Epithelial cell of prostate (primary cell): ENCODE data around the gene ALG6.
A peak's percentile ranks its signal among the peaks of the same experiment; 100 is the strongest.

Experiments used
- DNase-seq: peaks from one replicate; pipeline ENCODE4 v3.0.0-alpha.2; 2011; ENCODE audit warnings: low read depth, low spot score
- H3K27ac ChIP-seq: fragments of 450-650 bp; 2 replicates; pipeline ENCODE4 v1.5.1; 2017; ENCODE audit warnings: mild to moderate bottlenecking

Gene ALG6

DNA sequence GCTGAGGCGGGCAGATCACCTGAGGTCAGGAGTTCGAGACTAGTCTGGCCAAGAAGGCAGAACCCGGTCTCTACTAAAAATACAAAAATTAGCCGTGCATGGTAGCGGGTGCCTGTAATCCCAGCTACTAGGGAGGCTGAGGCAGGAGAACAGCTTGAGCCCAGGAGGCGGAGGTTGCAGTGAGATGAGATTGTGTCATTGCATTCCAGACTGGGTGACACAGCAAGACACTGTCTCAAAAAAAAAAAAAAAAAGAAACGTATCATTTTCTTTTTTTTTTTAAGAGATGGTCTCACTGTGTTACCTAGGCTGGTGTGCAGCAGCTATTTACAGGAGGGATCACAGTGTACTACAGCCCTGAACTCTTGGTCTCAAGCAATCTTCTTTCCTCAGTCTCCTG, 108.3 kb downstream of the ALG6 start:
- no peak for DNase-seq
- no peak overlapping the region for H3K27ac ChIP-seq

DNA sequence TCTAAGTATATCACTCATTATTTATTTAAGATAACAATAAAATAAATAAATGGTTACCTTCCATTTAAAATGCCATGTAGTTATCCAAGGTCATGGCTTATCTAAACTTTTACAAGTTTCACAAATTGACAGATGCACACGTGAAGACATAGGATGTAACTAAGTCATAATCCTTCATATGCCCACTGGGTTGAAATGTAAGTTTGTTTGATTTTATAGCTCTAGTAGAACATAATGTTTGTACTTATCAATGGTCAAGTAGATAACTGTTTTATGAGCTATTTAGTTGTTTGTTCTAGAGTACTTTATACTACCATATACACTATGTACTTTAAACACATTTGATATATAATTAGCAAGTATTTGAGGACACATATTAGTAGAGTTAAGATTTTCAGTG, 112.6 kb downstream of the ALG6 start:
- no peak for DNase-seq

DNA sequence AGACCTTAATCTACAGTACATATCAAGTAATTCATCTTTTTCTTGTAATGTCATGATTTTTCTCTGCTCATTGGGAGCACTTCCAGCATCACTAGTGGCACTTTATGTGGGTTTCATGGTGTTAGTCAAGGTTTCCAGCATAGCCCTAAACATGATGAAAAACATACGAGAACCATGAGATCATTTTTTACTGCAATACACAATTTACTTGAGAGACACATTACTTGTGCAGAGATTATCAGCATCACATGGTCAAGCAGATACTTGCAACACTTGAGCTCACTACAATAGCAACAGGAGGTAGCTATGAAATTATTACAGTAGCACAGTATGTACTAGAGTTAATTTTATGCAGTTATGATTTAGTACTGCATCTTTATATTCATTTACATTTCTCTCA, 119.2 kb downstream of the ALG6 start:
- no peak overlapping the region for H3K27ac ChIP-seq
- DNase-seq: no peak

More for the DNA sequence above, 112.6 kb downstream of the ALG6 start:
- H3K27ac ChIP-seq: no peak overlapping the region

DNA sequence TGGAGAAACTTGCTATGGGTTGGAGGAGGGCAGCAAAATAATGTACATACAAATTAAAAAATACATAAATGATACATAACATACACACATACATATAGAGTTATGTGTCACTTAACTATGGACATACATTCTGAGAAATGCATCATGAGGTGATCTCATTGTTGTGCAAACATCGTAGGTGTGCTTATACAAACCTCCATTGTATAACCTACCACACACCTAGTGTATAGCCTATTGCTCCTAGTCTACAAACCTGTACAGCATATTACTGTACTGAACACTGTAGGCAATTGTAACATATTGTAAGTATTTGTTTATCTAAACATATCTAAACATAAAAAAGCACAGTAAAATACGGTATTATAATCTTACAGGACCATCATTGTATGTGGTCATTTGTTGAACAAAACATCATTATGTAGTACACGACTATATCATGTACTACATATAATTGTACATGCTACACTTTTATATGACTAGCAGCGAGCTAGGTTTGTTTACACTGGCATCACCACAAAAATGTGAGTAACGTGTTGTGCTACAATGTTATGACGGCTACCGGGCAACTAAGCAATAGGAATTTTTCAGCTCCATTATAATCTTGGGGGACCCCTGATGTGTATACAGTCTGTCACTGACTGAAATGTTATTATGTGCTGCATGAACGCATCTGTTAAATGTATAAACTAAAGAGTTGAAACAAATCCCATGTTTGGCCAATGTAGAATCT, 120.1 kb downstream of the ALG6 start:
- H3K27ac ChIP-seq: no peak overlapping the region
- peak; percentile 20 for DNase-seq
